Lower leg skin (tissue), 3 donors: ENCODE results near the gene FOSB.

ENCODE experiments used
- POLR2A ChIP-seq, 2 donors: fragments of 450-650 bp; IDR thresholded peaks; one replicate each; pipeline ENCODE4 v1.6.1; 2016 to 2017; ENCODE audit warnings: antibody characterized with exemption in 2 of 2, mild to moderate bottlenecking in 1 of 2, moderate library complexity in 1 of 2
- TF ChIP-seq, protein P1 (sequence below), 3 donors: fragments of 450-650 bp; IDR thresholded peaks; one replicate each; pipeline ENCODE4 v1.5.1; 2016; ENCODE audit warnings: antibody characterized with exemption in 3 of 3, mild to moderate bottlenecking in 3 of 3, moderate library complexity in 2 of 3

DNA sequence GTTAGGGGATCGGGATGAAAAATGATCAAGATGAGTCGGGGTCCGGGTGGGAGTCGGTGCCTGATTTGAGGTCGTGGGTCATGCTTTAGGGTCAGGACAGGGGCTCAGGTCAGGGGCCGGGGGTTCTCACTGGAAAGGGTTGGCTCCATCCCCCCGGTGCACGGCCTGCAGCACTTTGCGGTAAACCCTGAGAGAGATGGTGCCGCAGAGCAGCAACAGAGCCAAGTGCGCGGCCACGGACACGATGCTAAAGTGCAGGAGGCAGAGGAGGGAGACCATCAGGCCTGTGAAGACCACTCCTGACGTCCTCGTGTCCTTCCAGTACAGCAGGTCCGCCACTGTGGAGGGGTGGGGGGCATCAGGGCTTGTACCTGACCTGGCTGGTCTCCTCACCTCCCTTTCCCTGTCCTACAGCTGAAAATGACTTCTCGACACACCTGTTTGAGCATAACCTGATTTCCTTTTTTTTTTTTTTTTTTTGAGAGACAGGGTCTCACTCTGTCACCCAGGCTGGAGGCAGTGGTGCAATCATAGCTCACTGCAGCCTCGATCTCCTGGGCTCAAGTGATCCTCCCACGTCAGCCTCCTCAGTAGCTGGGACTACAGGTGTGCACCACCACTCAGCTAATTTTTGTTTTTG is 21.5 kb downstream of the FOSB start:
- TF ChIP-seq, protein P1, sequence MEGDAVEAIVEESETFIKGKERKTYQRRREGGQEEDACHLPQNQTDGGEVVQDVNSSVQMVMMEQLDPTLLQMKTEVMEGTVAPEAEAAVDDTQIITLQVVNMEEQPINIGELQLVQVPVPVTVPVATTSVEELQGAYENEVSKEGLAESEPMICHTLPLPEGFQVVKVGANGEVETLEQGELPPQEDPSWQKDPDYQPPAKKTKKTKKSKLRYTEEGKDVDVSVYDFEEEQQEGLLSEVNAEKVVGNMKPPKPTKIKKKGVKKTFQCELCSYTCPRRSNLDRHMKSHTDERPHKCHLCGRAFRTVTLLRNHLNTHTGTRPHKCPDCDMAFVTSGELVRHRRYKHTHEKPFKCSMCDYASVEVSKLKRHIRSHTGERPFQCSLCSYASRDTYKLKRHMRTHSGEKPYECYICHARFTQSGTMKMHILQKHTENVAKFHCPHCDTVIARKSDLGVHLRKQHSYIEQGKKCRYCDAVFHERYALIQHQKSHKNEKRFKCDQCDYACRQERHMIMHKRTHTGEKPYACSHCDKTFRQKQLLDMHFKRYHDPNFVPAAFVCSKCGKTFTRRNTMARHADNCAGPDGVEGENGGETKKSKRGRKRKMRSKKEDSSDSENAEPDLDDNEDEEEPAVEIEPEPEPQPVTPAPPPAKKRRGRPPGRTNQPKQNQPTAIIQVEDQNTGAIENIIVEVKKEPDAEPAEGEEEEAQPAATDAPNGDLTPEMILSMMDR (IDR thresholded peaks at IDR 0.05) = no peak
- TF ChIP-seq POLR2A (IDR thresholded peaks at IDR 0.05) = no peak
